Hepatocyte (in vitro differentiated cells): ENCODE measurements around the gene KIF2A.

Experiments used
- EZH2 ChIP-seq: fragments of 200-600 bp; sonication (generic); IDR thresholded peaks from 2 replicates; pipeline ENCODE4 v1.6.1; 2016; ENCODE audit warnings: antibody characterized with exemption, mild to moderate bottlenecking, borderline replicate concordance
- EZH2phosphoT487 ChIP-seq: fragments of 200-600 bp; sonication (generic); IDR thresholded peaks from one replicate; pipeline ENCODE4 v1.6.1; 2018; ENCODE audit warnings: antibody characterized with exemption, mild to moderate bottlenecking, low read depth, moderate library complexity; ENCODE audit not compliant: unreplicated experiment, severe bottlenecking
- TF ChIP-seq, protein P1 (sequence below): fragments of 200-600 bp; sonication (generic); IDR thresholded peaks from 2 replicates; pipeline ENCODE4 v1.5.1; 2016; ENCODE audit warnings: antibody characterized with exemption, mild to moderate bottlenecking; ENCODE audit not compliant: poor library complexity

DNA sequence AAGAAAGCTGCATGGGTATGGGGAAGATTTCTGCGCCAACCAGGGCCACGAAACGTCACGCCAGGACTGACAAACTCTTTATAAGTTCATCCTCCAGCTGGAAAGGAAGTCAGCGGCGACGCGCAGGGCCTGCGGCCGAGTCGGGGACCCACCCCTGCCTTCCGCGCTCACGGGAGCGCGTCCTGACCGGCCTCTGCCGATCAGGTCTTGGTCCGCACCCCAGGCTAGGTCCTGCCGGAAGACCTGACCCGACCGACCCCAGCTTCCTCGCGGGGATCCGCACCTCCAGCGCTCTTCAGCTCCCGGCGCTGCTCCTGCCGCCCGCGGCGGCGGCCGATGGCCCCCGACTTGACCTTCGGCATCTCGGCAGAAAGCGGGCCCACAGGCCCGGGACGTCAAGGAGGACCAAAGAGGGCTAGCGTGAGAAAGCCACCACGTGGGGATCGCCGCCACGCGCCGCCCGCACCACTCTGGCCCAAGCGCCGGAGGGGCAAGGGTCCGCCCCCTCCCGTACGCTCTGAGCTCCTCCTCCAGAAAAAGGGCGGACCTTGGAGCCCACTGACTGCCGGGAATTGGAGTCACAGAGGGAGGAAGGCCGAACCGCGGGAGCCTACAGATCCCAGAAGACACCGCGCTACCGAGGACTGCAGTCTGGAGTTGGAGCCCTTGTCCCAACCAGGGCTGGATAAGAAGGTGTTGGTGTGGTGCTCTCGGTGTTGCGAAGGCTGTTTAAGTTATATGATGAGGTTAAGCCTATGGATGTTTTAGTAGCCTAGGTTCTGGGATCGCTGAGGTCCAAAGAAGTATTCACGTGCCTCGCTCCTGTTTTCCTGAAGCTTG is 97.6 kb downstream of the KIF2A start, which contains the start of gene DIMT1:
- TF ChIP-seq, protein P1, sequence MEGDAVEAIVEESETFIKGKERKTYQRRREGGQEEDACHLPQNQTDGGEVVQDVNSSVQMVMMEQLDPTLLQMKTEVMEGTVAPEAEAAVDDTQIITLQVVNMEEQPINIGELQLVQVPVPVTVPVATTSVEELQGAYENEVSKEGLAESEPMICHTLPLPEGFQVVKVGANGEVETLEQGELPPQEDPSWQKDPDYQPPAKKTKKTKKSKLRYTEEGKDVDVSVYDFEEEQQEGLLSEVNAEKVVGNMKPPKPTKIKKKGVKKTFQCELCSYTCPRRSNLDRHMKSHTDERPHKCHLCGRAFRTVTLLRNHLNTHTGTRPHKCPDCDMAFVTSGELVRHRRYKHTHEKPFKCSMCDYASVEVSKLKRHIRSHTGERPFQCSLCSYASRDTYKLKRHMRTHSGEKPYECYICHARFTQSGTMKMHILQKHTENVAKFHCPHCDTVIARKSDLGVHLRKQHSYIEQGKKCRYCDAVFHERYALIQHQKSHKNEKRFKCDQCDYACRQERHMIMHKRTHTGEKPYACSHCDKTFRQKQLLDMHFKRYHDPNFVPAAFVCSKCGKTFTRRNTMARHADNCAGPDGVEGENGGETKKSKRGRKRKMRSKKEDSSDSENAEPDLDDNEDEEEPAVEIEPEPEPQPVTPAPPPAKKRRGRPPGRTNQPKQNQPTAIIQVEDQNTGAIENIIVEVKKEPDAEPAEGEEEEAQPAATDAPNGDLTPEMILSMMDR: no peak
- no peak for TF ChIP-seq EZH2phosphoT487
- TF ChIP-seq EZH2: no peak
